Panc1 (cell line): ENCODE measurements around the gene ZNF669. TPM values are rescaled to one million over a fixed set of nuclear protein-coding genes. Genes with fewer than 3 reads are reported as not detected.

ENCODE experiments used
- ATAC-seq: fragments of 200-7000 bp; cut with Tn5 transposase; 2 replicates; pipeline ENCODE4 v1.9.1; 2020; ENCODE audit warnings: mild to moderate bottlenecking, moderate library complexity
- BruUV-seq: library from RNA; stranded (reverse); fragments of 400-500 nt; replicated peaks from 2 replicates; lab custom pipeline; 2021; lab: Mats Ljungman, UMichigan
- CTCF ChIA-PET: fragments of 300-600 bp; sonication (Branson Sonifier 250); formaldehyde crosslinking; loops from one replicate; lab custom pipeline; 2022; ENCODE audit warnings: antibody characterized with exemption; lab: Charles Lee
- POLR2A ChIA-PET: fragments of 300-600 bp; sonication (Branson Sonifier 250); formaldehyde crosslinking; loops from one replicate; lab custom pipeline; 2022; ENCODE audit warnings: antibody characterized with exemption; lab: Charles Lee
- DNase-seq: peaks from one replicate; pipeline ENCODE4 v3.0.0-alpha.2; 2010; ENCODE audit warnings: low read depth, low spot score
- H3K27ac ChIP-seq: 2 replicates; pipeline ENCODE4 v1.5.1; 2011; ENCODE audit warnings: mild to moderate bottlenecking, low read length, inconsistent platforms
- H3K27me3 ChIP-seq: fragments of 200-500 bp; sonication (Bioruptor generic); 2 replicates; pipeline ENCODE4 v1.6.0; 2014; ENCODE audit warnings: low read length, inconsistent platforms; ENCODE audit not compliant: control insufficient read depth, insufficient read depth
- H3K36me3 ChIP-seq: fragments of 200-500 bp; sonication (Bioruptor generic); 2 replicates; pipeline ENCODE4 v1.5.1; 2014; ENCODE audit warnings: inconsistent platforms, mild to moderate bottlenecking, low read length, moderate library complexity; ENCODE audit not compliant: control insufficient read depth, insufficient read depth
- H3K4me1 ChIP-seq: 2 replicates; pipeline ENCODE4 v1.5.1; 2011; ENCODE audit warnings: inconsistent platforms, mild to moderate bottlenecking, low read length, moderate library complexity; ENCODE audit not compliant: control insufficient read depth, insufficient read depth
- H3K4me3 ChIP-seq, 2 experiments: 2 replicates each; pipeline ENCODE4 v1.5.1; 2011 to 2012; ENCODE audit warnings: low read depth in 2 of 2, low read length in 2 of 2, mild to moderate bottlenecking in 2 of 2, inconsistent platforms in 1 of 2, moderate library complexity in 1 of 2
- H3K9me3 ChIP-seq: fragments of 200-500 bp; sonication (Bioruptor generic); 2 replicates; pipeline ENCODE4 v1.5.1; 2014; ENCODE audit warnings: low read depth, mild to moderate bottlenecking, inconsistent platforms, low read length, moderate library complexity; ENCODE audit not compliant: control insufficient read depth, insufficient read depth
- POLR2AphosphoS5 ChIP-seq: IDR thresholded peaks from 2 replicates; pipeline ENCODE4 v1.6.1; 2012; ENCODE audit warnings: mild to moderate bottlenecking, low read depth, low read length, moderate library complexity
- SIN3A ChIP-seq: IDR thresholded peaks from 2 replicates; pipeline ENCODE4 v1.6.1; 2012; ENCODE audit warnings: low read depth, mild to moderate bottlenecking, low read length, moderate library complexity, borderline replicate concordance; ENCODE audit not compliant: insufficient read depth
- TCF7L2 ChIP-seq: IDR thresholded peaks from 2 replicates; pipeline ENCODE4 v1.6.1; 2011; ENCODE audit warnings: mild to moderate bottlenecking, low read depth, low read length, inconsistent platforms
- in situ Hi-C: cut with HindIII; loops from 2 replicates; pipeline ENCODE4 v1.10.0; 2016; ENCODE audit warnings: low sequenced_read_pairs, low pct_unique_long_range_greater_than_20kb
- intact Hi-C: fragments of 100-400 bp; cut with micrococcal nuclease; formaldehyde crosslinking; loops from one replicate; pipeline ENCODE4 v1.10.0; 2022; ENCODE audit not compliant: unreplicated experiment
- total RNA-seq: library from RNA; stranded (reverse); gene quantifications from one replicate; pipeline ENCODE4 v1.2.1, GENCODE V29; 2021; ENCODE audit not compliant: unreplicated experiment
- TF ChIP-seq, protein P1 (sequence below), 2 experiments: IDR thresholded peaks; 2 replicates each; pipeline ENCODE4 v1.6.1; 2011 to 2012; ENCODE audit warnings: low read depth in 2 of 2, control low read depth in 1 of 2, low read length in 1 of 2, mild to moderate bottlenecking in 1 of 2, moderate library complexity in 1 of 2; ENCODE audit not compliant: insufficient read depth in 1 of 2
- TF ChIP-seq, protein P2 (sequence below): fragments of 450-650 bp; IDR thresholded peaks from 2 replicates; pipeline ENCODE4 v1.5.1; 2017; ENCODE audit warnings: mild to moderate bottlenecking

ZNF669 gene
- total RNA-seq, 1 experiment from 2014 or later, result 13.9 TPM

DNA sequence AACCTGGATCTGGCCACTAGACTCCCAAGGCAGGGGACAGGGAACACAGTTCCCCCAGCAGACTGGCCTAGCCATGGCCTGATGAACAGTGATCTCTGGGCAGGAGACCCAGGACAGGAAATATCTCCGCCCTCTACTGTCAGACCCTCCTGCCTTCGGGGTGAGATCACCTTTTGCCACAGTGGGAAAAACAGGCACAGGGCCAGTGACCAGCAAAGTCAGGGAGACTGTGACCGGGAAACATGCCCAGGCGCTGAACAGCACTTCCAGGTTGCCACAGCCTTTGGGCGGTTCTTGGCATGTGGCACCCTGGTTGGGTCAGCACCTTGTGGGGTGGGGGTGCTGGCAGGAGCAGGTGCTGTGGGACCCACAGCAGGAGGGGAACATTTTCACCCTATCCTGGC is 8.9 kb upstream of the ZNF669 start:
- CTCF ChIA-PET, result no interaction called here
- BruUV-seq, result no TSS peak
- intact Hi-C loops (no loop called here), in situ Hi-C loops (no loop called here)
- no peak for DNase-seq
- no peak for ATAC-seq
- POLR2A ChIA-PET, result no interaction called here
- peaks cover 21% of the 10 kb centered on the region for H3K4me1 ChIP-seq
- H3K4me3 ChIP-seq, result no peak overlapping the region
- TF ChIP-seq, protein P1, sequence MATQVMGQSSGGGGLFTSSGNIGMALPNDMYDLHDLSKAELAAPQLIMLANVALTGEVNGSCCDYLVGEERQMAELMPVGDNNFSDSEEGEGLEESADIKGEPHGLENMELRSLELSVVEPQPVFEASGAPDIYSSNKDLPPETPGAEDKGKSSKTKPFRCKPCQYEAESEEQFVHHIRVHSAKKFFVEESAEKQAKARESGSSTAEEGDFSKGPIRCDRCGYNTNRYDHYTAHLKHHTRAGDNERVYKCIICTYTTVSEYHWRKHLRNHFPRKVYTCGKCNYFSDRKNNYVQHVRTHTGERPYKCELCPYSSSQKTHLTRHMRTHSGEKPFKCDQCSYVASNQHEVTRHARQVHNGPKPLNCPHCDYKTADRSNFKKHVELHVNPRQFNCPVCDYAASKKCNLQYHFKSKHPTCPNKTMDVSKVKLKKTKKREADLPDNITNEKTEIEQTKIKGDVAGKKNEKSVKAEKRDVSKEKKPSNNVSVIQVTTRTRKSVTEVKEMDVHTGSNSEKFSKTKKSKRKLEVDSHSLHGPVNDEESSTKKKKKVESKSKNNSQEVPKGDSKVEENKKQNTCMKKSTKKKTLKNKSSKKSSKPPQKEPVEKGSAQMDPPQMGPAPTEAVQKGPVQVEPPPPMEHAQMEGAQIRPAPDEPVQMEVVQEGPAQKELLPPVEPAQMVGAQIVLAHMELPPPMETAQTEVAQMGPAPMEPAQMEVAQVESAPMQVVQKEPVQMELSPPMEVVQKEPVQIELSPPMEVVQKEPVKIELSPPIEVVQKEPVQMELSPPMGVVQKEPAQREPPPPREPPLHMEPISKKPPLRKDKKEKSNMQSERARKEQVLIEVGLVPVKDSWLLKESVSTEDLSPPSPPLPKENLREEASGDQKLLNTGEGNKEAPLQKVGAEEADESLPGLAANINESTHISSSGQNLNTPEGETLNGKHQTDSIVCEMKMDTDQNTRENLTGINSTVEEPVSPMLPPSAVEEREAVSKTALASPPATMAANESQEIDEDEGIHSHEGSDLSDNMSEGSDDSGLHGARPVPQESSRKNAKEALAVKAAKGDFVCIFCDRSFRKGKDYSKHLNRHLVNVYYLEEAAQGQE (IDR thresholded peaks at IDR 0.05; ENCODE audit: insufficient read depth in 1 of 2, low read depth in 2 of 2, low read length in 1 of 2), result no peak
- TF ChIP-seq TCF7L2 (no peak), SIN3A (no peak), POLR2AphosphoS5 (no peak)
- TF ChIP-seq, protein P2, sequence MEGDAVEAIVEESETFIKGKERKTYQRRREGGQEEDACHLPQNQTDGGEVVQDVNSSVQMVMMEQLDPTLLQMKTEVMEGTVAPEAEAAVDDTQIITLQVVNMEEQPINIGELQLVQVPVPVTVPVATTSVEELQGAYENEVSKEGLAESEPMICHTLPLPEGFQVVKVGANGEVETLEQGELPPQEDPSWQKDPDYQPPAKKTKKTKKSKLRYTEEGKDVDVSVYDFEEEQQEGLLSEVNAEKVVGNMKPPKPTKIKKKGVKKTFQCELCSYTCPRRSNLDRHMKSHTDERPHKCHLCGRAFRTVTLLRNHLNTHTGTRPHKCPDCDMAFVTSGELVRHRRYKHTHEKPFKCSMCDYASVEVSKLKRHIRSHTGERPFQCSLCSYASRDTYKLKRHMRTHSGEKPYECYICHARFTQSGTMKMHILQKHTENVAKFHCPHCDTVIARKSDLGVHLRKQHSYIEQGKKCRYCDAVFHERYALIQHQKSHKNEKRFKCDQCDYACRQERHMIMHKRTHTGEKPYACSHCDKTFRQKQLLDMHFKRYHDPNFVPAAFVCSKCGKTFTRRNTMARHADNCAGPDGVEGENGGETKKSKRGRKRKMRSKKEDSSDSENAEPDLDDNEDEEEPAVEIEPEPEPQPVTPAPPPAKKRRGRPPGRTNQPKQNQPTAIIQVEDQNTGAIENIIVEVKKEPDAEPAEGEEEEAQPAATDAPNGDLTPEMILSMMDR, result no peak
- H3K9me3 ChIP-seq, result no peaks in the 10 kb centered on the region
- peak overlapping the region; percentile 48; the same call in 1 of the 2 replicates for H3K27ac ChIP-seq
- H3K36me3 ChIP-seq, result no peaks in the 10 kb centered on the region
- no peaks in the 10 kb centered on the region for H3K27me3 ChIP-seq

DNA sequence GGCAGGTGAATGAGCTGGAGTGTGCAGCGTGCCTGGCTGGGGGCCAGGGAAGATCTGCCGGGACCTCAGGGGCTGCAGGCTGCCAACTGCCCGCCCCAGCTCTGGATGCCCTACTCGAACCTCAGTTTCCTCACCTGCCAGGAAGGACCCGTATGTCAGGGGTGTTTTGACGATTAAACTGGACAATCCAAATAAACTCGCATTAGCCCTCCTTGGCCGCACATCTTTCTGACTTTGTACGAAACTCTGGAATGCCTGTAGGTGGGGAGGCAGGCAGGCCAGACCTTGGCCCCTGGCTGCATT is 8.3 kb upstream of the ZNF669 start:
- CTCF ChIA-PET, result no interaction called here
- BruUV-seq, result no TSS peak
- H3K9me3 ChIP-seq, result no peaks in the 10 kb centered on the region
- peaks cover 21% of the 10 kb centered on the region for H3K4me1 ChIP-seq
- peak overlapping the region; percentile 67 to 72 for H3K4me3 ChIP-seq
- intact Hi-C loops, result no loop called here
- no peaks in the 10 kb centered on the region for H3K27me3 ChIP-seq
- ATAC-seq (peak; percentile 1; the same call in 1 of the 2 replicates), DNase-seq (no peak)
- H3K36me3 ChIP-seq, result no peaks in the 10 kb centered on the region
- POLR2A ChIA-PET, result no interaction called here
- in situ Hi-C loops, result no loop called here
- no peak for TF ChIP-seq POLR2AphosphoS5
- TF ChIP-seq TCF7L2, result no peak
- TF ChIP-seq, protein P1 (IDR thresholded peaks at IDR 0.05; ENCODE audit: insufficient read depth in 1 of 2, low read depth in 2 of 2, low read length in 1 of 2), result no peak
- TF ChIP-seq SIN3A, result no peak
- TF ChIP-seq, protein P2, result no peak
- peak overlapping the region; percentile 79 for H3K27ac ChIP-seq
